DMS53 treated with DMSO at 0.1 percent for 48 hours (cell line): Measurements from ENCODE around the gene IDH3G.
A peak's percentile ranks its signal among the peaks of the same experiment; 100 is the strongest.
"Not testable (repeated sequence)": the region's sequence is repeated elsewhere in the genome, so short reads cannot be mapped to it uniquely, and the experiment has no call there.

Source experiments
- DNase-seq: peaks from one replicate; lab custom pipeline; 2025; ENCODE audit not compliant: unreplicated experiment; lab: John Stamatoyannopoulos, UW

IDH3G gene

GRCh38 chrX:153763298-153763932, 30.8 kb downstream of the IDH3G start:
- no peak for DNase-seq

GRCh38 chrX:153762626-153763173, 31.5 kb downstream of the IDH3G start:
- no peak for DNase-seq

- no peak for DNase-seq
Observed at GRCh38 chrX:153761863-153762262, 32.3 kb downstream of the IDH3G start.

DNA sequence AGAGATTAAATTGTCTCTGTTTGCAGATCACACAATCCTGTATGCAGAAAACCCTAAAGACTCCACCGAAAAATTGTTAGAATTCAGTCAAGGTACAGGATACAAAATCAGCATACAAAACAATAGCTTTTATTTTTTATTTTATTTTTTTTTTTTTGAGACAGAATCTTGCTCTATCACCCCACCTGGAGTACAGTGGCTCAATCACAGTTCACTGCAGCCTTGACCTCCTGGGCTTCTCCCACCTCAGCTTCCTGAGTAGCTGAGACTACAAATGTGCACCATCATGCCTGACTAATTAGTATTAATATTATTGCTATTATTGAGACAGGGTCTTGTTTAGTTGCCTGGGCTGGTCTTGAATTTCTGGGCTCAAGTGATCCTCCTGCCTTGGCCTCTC, 39.0 kb downstream of the IDH3G start:
- no peak for DNase-seq

DNA sequence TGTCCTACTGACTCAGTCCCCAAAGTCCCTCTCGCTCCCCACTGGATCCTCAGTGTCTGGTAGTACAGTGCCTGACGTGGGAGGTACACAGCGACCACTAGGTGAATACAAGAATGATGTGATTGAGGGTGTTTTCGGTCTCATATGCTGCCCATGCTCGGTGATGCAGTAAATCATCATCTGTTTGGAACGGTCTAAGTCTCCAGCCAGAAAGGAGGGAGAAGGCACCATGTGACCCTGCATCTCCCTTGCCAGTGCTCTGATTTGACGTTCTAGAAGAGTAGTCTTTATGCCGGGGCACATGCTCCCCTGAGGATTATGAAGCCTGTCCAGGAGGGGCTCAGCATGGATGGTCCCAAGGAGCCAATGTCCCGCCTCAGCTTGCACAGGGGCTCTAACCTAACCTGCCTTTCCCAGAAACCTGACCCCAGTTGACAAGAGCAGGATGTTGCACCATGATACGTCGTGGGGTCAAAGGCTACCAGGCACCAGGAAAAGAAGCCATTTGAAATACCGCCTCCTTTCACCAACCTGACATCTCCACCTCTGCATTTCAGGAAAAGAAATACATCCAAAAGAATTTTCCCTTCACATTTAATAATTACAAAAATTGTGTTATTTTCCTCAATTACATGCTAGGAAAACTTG, 43.9 kb downstream of the IDH3G start:
- no peak for DNase-seq

- DNase-seq = not testable (repeated sequence)
Observed at GRCh38 chrX:153749017-153749416, 45.2 kb downstream of the IDH3G start.

DNA sequence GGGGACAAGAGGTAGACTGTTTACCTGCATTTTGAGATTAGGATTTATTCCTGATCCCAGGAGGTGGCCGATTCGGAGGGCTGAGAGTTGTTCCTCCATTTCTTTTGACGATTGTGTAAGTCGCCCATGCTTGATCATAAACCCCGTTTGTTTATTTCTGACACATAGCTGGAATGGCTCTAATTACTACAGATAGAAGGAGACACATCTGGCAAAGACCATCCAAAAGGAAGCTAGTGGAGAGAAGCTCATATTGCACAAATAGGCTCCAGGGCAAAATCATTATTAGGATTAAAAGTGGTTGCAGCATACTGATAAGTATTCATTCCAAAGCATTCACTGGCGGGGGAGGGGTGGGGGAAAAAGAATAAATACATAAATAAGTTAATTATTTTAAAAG, 47.2 kb downstream of the IDH3G start:
- DNase-seq = not testable (repeated sequence)

DNA sequence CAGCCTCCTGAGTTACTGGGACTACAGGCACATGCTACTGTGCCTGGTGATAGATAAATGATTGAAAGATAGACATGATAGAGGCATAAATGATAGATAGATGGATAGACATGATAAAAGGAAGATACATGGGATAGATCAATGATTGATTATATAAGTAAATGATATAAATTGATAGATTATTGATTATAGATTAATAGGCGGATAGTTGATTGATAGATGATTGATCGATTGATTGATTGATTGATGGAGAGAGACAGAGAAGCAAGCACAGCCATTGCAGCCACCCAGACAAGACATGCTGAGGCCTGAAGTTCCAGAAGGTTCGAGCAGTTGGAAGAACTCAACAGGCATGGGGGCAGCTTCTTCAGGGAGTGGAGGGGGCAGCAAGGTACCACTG, 47.8 kb downstream of the IDH3G start:
- DNase-seq = no peak

DNA sequence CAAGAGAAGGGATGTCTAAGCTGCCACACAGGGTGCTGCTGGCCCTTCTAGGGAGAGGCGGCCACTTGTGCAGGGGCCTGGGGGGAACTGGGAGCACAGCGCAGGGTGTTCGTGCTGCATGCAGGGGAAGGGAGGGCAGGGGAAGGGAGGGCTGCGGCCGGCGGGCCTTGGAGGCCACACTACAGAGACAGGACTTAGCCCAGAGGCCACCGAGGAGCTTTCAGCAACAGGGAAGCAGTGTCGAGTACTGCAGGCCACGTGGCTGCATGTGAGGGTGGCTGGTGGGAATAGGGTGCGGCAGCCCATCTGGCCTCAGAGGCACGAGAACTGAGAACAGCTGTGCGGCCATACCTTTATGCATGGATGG, 49.1 kb downstream of the IDH3G start:
- not testable (repeated sequence) for DNase-seq

- DNase-seq = peak; percentile 35
Observed at GRCh38 chrX:153744210-153745066, 49.7 kb downstream of the IDH3G start.

DNA sequence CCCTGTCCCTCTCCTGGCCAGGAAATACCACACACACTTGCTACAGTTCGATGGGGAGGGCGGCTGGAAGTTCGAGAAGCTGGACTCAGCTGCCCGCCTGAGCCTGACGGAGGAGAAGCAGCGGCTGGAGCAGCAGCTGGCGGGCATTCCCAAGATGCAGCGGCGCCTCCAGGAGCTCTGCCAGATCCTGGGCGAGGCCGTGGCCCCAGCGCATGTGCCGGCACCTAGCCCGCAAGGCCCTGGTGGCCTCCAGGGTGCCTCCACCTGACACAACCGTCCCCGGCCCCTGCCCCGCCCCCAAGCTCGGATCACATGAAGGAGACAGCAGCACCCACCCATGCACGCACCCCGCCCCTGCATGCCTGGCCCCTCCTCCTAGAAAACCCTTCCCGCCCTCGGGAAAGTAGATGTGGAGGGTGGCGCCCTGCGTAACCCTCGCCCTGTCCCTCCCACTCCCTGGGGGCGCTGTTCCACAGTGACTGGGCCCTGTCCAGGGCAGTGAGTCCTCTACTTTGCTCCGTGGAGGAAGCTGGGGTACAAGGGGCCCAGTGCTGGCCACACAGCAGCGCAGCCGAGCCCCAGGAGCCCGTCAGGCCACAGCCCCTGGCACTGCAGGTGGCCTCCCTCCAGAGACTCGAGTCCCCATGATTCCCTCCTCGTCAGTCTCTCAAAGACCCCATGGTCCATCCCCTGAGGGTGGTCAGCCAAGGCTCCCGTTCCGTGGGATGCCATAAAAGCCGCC, 50.5 kb downstream of the IDH3G start:
- peak; percentile 57 for DNase-seq

DNA sequence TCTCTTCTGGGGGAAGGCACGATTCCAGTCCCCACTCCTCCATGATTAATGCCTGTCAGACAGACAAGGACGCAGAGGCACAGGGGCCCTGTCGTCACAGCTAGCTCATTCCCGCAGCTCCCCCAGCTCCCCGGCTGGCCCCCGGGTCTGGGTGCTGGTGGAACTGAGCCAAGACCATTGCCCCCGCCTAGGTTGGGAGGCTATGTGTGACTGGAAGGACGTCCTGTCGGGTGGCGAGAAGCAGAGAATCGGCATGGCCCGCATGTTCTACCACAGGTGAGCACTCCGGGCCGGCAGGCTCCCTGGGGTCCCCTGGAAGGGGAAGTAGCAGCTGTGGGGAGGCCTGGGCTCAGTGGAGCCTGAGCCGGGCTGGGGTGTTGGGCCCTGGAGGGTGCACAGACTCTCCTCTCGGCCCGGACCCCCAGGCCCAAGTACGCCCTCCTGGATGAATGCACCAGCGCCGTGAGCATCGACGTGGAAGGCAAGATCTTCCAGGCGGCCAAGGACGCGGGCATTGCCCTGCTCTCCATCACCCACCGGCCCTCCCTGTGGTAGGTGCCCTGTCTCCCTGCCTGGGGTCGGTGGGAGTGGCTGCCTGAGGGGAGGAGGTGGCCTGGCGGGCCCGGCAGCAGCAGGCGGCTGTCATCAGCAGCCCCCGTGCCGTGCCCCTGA, 51.2 kb downstream of the IDH3G start:
- DNase-seq = not testable (repeated sequence)

GRCh38 chrX:153742111-153742510, 52.1 kb downstream of the IDH3G start:
- not testable (repeated sequence) for DNase-seq

DNA sequence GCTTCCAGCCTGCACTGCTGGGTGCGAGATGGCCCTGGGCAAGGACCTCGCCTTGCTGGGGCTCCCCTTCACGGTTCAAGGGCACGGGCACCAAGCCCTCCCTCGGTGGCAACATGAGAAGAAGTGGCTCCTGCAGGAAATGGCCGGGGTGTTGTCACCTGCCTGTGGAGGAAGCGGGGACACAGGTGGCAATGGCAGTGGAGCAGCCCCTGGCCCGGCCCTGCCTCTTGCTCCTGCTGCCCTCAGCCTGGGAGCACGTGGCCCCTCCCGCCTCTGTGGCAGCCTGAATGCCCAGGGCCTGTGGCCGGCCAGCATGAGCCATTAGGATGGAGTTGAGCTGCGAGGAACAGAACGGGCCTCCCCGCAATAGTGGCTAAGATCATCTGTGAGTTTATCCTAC, 52.7 kb downstream of the IDH3G start:
- no peak for DNase-seq

- no peak for DNase-seq
Observed at GRCh38 chrX:153740631-153741222, 53.4 kb downstream of the IDH3G start.

GRCh38 chrX:153739754-153740486, 54.3 kb downstream of the IDH3G start:
- no peak for DNase-seq

GRCh38 chrX:153738056-153738605, 56.0 kb downstream of the IDH3G start:
- DNase-seq = no peak

- DNase-seq = no peak
Observed at GRCh38 chrX:153736871-153737441, 57.2 kb downstream of the IDH3G start.
